Cardiac fibroblast (primary cell): ENCODE data around the gene AOPEP.

Experiments used
- DNase-seq, 2 donors: peaks; one replicate each; pipeline versions ENCODE4 v3.0.0 to v3.0.0-alpha.2; 2010; ENCODE audit warnings: low read depth in 2 of 2
- H3K4me3 ChIP-seq, 2 donors: replicated peaks in 1 of 2; 1 replicate in 1 of 2; 2 replicates in 1 of 2; pipeline ENCODE4 v1.5.1; 2011; ENCODE audit warnings: low read depth in 2 of 2, low read length in 2 of 2, mild to moderate bottlenecking in 2 of 2, moderate library complexity in 1 of 2
- CTCF ChIP-seq: IDR thresholded peaks from one replicate; pipeline ENCODE4 v1.5.1; 2011; ENCODE audit warnings: low read depth, mild to moderate bottlenecking, low read length, inconsistent platforms

The AOPEP gene

GRCh38 chr9:94944626-94945025 lies 218.1 kb downstream of the AOPEP start:
- DNase-seq: peak in 1 of 2 donors; percentile 41
- TF ChIP-seq CTCF: no peak
- H3K4me3 ChIP-seq: no peak overlapping the region

- DNase-seq: peak; percentile 68 to 93
- no peak for TF ChIP-seq CTCF
Measured at GRCh38 chr9:94945197-94946144, 219.0 kb downstream of the AOPEP start.

GRCh38 chr9:94946256-94946655 lies 219.8 kb downstream of the AOPEP start:
- no peak overlapping the region for H3K4me3 ChIP-seq
- no peak for TF ChIP-seq CTCF
- DNase-seq: no peak

More at GRCh38 chr9:94945197-94946144, 219.0 kb downstream of the AOPEP start:
- H3K4me3 ChIP-seq: no peak overlapping the region

GRCh38 chr9:94948567-94949235 lies 222.2 kb downstream of the AOPEP start:
- H3K4me3 ChIP-seq: no peak overlapping the region
- no peak for TF ChIP-seq CTCF
- DNase-seq: peak in 1 of 2 donors; percentile 48

GRCh38 chr9:94949370-94949769 lies 222.9 kb downstream of the AOPEP start:
- H3K4me3 ChIP-seq: no peak overlapping the region
- no peak for DNase-seq
- no peak for TF ChIP-seq CTCF

GRCh38 chr9:94950040-94950578 lies 223.6 kb downstream of the AOPEP start:
- no peak for DNase-seq
- no peak for TF ChIP-seq CTCF
- H3K4me3 ChIP-seq: no peak overlapping the region
